GF-D8 (cell line): ENCODE data around the gene GFOD1.

ENCODE experiments used
- DNase-seq: peaks from one replicate; lab custom pipeline; 2025; lab: John Stamatoyannopoulos, UW

GFOD1 gene

DNA sequence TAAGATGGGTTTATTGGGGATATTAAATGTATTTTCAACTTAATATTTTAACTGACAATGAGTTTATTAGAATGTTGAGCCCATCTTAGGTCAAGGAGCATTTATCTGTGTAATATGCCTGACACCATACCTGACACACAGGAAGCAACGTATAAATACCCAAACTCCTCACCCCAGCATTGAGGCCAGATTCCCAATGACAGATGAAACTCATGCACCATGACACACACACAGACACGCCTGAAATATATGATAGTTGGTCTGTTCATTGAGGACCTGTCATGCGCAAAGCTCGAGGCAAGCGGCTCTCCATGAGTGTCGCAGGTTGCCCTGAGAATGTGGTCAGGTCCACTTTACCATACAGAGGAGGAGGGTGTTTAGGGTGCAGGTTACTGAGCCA lies 64.1 kb downstream of the GFOD1 start:
- DNase-seq, result no peak

DNA sequence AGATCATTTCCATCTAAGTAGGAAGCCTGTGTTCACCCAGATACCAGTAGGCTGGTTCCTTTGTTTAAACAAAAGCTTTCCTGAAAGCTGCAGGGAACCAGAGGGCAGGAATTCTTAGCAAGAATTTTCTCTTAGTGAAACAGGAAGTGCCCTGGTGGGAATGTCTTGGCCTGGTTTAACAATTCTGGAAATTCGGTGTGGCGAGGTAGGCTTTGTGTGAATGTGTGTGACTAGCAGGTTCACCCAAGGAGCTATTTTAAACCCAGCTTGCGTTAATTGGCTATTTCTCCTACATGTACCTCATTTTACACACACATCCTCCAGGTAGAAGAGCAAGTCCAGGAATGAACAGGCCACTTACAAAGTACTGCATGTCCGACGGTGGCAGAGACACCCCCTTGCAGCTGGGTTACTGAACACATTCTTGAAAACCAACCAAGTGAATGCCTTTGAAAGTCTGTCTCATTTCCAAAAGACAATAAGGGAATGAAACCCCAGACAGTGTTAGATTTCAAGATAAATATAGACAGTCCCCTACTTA lies 64.6 kb downstream of the GFOD1 start:
- DNase-seq, result no peak

DNA sequence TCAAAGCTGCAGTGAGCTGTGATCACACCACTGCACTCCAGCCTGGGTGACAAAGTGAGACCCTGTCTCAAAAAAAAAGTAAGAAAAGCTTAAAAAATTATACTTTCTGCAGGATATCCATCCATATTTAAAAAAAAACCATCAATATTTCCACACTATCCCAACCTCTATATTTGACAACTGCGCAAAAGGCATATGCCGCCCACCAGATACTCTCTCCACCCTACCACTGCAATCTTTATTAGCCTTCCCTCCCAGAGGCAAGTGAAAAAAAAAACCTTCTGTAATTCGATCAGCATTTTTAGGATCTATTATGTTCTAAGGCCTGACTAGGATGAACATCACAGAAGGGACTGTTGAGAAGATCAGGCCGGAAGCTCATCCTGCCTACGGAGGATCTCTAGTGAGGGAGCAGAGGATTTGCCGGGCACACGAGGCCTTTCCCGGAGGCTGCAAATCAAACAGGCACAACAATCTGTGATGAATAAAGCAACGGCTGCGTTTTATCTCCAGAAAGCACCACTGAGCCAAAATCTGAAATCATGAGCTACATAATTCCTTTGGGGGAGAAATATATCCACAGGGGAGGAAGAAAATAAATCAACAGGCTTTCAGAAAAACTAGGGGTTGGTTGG lies 65.9 kb downstream of the GFOD1 start:
- DNase-seq, result no peak

DNA sequence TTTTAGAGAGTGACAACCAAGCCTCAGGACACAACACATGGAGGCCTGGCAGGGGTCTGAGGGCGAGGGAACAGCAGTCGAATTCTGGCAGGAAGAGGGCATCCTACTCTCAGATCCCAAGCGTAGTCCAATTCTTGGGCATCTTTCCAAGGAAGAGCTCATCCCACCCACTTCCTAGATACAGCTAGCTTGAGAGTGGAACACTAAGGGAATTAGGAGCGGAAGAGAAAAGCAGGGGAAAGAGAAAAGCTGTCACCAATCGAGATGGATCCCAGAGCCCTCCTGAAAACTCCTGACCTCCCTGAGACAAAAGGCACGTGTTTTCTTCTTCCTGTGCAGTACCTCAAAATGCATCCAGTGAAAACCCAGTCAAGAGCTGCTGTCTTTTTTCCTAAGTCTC lies 67.1 kb downstream of the GFOD1 start:
- DNase-seq, result no peak

DNA sequence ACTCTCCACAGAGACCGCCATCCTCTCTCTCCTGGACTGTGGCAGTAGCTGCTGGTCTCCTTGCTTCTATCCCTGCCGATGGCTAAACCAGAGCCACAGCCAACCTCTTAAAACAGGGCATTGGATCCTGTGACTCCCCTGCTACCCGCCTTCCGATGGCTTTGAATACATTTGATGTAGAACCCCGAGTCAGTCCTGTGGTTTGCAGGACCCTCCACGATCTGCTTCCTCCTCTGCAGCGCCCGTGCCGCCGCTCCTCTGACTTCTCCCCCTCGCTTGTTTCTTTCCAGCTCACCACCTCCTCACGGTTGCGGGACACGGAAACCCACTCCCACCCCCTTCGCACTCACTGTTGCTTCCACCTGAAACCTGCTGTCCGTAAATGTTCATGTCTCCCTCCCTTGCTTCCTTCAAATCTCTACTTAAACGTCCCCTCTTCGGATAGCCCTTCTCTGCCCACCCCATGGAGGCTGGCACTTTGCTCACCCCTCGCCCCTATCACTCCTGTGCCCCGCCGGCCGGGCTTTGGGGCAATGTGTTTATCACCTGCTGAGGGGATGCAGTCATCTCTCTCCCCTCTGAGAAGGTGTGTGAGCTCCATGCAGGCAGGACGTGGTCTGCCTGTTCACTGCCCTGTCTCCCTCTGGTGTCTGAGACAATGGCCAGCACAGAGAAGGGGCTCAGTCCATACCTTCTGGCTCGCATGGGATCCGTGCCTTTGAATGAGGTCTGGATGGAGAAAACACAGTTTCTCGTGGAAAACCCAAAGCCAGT lies 67.8 kb downstream of the GFOD1 start:
- no peak for DNase-seq

DNA sequence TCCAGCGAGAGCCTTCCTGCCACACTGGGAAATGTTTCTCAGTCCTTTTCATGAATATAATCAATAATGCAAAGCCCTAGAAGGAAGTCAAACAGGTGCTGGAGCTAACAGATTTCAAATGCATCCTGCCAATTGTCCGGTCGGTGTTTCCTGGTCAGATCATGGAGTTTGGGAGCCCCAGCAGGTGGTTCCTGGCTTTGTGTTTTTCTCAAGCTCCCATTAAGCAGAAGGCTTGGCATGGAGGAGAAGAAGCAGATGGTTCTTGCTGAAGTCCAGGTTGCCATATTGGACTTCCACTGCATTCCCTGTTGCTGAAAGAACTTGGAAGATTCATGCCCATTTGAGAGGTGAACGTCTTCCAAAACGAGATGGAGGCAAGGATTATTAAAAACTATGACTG lies 68.6 kb downstream of the GFOD1 start:
- no peak for DNase-seq

DNA sequence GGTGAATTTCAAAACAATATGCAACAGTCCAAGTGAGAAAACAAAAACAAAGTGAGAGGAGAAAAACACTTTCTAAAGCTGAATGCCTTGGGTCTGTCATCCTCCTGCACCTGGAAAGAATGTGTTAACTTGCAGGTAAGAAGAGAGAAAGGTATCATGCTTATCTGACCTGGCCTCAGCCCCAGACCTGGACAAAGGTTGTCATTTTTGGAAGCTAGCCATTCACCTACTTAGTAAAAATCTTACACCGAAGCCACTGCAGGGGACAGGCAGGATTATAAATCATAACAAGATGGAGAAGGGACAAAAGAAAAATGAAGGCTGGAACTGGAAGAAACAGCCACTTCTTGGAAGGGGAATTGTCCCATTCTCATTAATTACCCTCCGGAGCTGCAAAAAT lies 69.4 kb downstream of the GFOD1 start:
- no peak for DNase-seq

DNA sequence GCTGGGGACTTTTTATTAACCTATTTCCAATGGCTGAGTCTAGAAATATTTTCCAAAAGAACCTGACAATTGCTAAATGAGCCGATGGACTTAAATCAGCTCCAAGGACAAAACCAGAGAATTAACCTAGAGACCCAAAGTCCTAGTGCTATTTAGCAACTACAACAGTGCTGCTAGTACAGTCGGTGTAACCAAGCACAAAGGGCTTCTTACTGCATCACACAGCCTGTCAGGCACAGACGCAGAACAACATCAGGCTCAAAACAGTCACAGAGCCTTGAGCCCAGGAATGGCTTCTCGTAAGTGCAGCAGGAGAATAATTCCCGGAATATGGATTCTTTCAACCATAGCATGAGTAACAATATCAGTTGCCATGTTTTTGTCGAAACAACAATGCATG lies 70.0 kb downstream of the GFOD1 start:
- no peak for DNase-seq

DNA sequence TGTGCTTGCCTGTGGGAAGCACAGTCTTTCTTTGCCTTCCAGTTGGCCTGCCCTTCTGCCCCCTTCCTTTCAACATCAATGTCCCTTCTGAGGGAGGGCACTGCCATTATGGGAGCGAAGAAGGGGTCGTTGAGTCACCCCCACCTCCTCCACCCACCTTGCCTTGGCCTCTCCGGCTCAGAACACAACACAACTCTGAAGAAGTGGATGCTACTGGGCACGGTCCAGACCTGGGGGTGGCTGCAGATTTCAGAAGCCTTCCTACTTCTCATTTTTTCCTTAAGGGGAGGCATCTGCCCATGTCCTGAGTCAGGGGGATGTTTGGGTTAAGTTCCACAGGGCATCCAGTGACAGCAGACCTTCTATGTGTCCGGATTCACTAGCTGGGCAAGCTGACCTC lies 72.1 kb downstream of the GFOD1 start:
- DNase-seq, result no peak

DNA sequence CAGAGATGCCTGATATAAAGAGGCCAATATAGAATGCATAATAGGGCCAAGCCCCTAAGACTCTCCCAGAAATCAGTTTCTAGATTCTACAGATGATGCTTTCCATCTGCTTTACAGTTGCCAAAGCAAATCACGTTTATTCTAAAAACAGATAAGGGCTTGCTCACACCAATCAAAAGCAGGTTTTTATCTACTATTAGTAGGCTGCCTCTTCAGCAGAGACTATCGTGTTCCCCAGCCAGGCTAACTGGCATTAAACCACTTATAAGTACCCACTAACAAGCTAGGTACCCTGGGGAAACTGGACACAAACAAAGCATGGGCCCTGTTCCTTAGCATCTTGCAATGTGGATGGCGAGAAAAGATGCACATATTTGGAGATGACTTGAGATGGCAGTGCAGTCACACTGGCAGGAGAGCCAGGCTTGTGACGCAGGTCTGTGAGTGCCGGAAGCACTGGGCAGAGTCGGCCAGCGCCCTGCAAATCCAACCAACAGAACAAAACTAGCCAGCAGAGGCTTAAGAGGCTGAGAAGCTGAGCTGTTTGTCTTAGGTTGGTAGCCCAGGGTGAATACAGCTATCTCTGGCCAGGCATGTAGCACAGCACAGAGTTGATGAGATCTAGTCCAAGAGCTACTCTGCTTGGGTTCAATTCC lies 73.4 kb downstream of the GFOD1 start:
- DNase-seq, result no peak

DNA sequence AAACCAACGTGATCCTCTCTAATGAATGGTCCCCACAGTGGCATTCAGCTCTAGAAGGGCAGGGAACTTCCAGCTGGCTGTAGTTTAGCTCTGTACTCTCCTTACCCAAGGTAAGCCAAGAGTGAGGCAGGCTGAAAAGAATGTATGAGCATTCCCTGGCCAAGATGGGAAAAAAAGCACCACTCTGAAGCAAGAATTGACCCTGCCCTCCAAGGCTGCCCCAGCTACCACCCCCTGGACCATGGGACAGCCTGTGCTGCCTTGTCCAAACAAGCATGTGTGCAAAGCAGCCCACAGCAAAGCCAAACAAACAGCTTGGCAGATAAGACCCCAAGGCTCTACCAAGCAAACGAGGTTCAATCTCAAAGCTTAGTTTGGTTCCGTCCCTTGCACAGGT lies 73.9 kb downstream of the GFOD1 start:
- DNase-seq, result no peak

DNA sequence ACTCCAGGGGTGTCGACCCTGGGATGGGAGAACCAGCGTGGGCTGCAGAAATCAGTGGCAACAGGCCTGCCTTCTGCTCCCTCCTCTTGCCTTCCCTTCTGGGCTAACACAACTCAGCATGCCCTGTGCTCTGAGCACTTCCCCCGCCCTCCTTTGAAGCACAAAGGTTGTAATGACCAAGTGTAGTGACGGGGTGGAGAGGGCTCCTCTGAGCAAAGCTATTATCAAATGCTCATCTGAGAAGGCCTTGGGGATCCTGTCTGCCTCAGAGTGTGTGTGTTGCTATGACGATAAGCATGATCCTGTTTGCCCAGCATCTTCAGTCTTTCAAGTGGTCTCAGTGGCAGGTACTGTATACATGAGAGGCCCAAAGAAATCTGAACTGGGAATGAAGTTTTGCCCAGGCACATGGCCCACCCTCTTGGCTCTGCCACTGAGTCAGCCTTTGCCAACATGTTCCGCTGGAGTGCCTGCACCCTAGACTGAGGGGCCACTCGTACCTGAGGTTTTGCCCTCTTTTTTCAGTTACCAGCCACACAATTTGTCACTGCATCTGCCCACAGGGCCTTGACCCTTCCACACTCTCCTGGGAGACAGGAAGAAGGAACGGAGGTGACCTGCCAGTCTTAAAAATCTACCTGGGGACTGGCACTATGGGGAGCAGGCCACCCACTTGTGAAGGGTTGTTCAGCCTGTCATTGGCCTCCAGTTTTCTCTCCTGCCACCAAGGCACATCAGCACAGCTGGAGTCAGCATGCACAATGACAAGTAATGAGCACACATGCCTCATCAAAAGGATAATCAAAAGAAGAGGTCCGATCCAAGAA lies 74.5 kb downstream of the GFOD1 start:
- no peak for DNase-seq

DNA sequence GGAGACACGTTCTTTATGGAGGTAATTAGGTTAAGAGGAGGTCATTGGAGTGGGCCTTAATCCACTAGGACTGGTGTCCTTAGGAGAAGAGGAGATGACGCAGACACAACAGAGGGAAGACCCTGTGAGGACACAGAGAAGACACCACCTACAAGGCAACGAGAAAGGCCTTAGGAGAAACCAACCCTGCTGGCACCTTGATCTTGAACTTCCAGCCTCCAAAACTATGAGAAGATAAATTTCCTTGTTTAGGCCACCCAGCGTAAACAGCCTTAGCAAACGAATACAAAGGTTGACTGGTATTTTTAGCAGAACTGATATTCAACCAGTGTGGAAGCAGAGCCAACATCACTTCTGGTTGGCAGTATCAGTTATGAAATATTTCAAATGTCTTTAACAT lies 75.2 kb downstream of the GFOD1 start:
- no peak for DNase-seq

DNA sequence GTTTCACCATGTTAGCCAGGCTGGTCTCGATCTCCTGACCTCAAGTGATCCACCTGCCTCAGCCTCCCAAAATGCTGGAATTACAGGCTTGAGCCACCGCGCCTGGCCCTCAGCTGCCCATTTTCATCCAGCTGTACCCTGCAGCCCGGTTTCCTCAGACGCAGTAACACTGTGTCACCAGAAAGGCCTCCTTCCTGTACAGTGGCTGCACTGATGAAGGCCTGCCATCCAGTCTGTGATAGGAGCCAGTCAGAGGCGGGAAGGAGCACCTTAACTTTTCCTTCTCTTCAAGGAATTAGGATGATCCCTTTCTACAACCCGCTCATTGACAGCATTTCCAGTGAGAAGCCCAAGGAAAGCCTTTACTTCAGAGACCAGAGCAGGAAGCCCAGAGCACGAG lies 75.9 kb downstream of the GFOD1 start:
- no peak for DNase-seq

DNA sequence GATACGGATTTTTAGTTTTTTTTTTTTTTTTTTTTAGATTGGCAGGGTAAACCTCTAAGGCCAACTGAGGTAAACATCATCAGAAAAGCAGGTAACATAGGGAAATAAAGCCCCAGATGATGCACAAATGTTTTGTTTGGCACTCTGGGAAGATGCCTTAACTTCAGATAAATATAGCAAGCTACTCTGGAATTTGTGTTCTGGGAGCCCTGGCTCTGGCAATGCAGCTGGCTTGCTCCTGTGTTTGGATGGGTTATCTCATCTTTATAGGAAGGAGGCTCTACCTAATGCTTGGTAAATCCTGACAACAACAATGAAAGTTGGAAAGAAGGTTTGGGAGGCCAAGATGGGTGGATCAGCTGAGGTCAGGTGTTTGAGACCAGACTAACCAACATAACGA lies 77.4 kb downstream of the GFOD1 start:
- no peak for DNase-seq

DNA sequence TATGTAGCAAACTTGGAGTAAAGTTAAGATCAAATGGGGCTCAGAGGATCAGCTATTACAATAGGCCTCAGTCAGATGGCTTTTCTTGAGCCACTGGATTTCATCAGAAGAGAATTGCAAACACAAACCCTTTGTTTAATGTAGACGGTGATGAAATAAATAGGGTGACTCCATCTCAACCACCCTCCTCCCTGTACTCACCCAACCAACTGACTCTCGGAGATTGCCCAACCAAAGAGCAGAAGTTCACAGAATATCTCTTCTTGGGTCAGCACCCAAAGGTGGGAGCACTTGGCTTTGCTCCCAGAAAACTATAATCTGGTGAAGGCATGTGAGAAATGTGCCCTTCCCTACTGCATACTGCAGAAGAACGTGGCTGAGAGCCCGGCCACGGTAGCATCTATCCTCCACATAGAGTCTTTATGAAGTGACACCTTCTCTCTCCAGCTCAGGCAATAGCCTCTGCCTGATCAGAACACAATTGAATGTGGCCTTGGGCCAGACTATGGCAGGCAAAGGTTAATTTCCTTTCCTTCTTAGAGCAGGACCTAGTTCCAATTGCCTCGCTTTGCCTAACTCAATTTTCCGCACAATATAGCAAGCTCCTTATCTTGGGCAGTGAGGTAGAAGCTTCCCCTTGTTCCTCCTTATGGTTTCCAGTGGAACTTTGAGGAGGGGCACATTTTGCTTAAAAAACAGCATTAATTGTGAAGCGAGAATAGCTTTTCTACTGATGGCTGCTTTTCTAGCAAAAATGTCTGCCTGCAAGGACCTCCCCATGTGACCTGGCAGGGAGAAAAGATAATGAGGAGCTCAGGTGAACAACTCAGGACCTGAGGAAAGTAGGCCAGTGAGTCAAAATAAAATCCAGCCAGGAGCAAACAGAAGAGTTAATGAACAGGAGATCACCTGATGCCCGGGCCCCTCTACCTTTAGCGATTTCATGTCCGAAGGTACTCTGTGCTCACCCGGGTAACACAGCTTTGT lies 79.4 kb downstream of the GFOD1 start:
- peak; percentile 99 for DNase-seq

DNA sequence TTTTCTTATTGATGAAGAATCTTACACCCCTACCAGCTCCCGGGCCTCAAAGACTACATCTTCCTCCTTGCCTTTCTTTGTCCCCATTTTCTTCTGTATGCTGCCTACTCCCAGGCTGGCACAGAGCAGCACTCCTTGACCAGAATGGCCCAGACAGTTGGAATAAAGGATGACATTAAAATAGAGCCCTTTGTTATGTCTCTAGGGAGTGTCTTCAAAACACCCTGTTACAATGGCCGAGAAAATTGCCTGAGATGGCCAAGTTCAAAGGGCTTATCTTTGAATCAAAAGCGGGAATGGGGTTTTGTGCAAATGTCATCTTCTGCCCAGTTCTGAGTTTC lies 80.1 kb downstream of the GFOD1 start:
- DNase-seq, result no peak

DNA sequence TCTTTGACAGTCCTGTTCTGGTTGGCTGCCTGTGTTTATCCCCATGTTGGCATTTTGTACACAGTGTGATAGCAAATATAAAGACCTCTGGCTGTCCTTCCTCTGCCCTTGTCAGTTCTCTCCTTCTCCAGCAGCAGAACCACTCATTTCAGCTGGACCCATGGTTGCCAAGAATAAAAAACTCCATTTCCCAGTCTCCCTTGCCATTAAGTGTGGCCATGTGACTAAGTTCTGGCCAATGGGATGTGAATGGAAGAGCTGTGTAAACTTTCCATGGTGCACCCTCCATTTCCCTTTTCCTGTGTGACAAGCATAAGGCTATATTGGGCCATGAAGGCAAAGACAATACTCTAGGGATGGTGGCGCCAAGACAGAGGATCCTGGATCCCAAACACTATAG lies 80.6 kb downstream of the GFOD1 start:
- peak; percentile 51 for DNase-seq

DNA sequence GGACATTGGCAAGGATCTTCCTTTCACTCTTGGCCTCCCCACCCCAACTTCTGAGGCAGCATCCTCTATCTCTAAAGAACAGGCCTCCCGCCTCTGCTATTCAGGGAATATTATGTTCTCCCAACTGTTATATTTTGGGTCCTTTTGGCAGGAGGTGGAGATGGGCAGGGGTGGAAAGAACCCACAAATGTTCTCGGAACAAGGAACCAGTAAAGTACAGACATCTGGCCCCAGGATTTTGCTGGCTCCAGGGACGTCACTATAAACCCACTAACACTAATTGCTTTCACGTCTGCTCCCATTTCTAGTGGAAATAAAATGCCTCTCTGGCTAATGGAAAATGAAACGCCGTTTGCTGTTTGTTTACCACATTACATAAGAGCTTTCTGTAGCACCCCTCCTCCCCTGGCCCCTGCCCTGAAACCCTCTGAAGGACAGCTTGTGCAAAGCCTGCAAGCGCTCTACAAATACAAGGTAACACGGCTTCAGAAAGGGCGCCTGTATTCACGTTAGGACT lies 81.4 kb downstream of the GFOD1 start:
- no peak for DNase-seq

DNA sequence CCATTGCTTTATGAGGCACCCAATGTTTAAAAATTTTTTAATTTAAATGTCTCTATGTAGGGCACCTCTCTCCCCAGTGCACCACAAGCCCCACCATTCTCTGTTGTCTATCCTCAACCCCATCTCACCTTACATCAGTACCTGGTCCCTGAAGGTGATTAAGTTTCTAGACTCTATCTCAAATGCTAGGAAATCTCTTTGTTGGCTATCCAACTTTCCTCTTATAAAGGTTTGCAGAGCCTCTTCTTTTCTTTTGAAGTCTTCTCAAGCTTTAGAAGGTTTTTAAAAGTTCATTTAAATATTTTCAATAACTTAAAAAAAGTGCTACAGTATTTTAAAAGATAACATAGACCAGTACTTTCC lies 82.5 kb downstream of the GFOD1 start:
- DNase-seq, result no peak
